Lower leg skin (tissue), 3 donors: Measurements from ENCODE around the gene SPNS2.

Experiments
- CTCF ChIP-seq, 3 donors: fragments of 450-650 bp; IDR thresholded peaks; one replicate each; pipeline ENCODE4 v1.5.1; 2016; ENCODE audit warnings: antibody characterized with exemption in 3 of 3, mild to moderate bottlenecking in 3 of 3, moderate library complexity in 2 of 3
- POLR2A ChIP-seq, 2 donors: fragments of 450-650 bp; IDR thresholded peaks; one replicate each; pipeline ENCODE4 v1.6.1; 2016 to 2017; ENCODE audit warnings: antibody characterized with exemption in 2 of 2, mild to moderate bottlenecking in 1 of 2, moderate library complexity in 1 of 2

- TF ChIP-seq CTCF (IDR thresholded peaks at IDR 0.05) (no peak), POLR2A (IDR thresholded peaks at IDR 0.05) (no peak)
Measured at GRCh38 chr17:4574448-4575045, 75.9 kb downstream of the SPNS2 start.
